COLO668 (cell line): ENCODE data around the gene CACNA1D.

ENCODE experiments used
- DNase-seq: peaks from one replicate; lab custom pipeline; 2025; ENCODE audit not compliant: unreplicated experiment; lab: John Stamatoyannopoulos, UW

The CACNA1D gene

DNA sequence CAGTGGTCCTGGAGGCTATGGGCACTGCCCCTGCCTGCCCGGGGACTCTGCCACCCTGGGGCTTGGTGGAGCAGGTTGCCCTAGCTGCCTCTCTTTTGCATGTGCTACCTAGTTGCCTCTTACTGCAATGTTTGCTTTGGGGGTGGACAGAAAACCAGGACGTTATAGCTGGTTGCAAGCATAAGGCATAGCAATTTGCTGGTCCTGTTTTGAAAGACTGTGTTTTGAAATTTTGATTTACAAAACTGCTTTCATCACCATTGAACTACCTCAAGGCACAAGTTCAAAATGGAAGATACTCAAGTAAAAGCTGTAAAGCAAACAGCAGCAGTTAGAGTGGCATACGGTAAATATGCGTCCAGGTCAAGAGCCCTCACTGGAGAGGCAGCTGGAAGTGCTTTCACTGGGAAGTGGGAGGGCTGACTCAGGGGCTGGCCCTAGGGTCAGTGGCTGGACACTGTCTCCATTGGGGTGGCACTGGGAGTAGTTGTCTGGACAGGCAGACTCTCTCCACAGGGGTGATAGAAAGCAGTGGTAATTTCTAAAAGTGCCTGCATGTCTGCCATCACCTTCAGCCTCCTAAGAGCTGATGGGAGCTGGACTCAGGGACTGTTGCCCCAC lies 213.7 kb downstream of the CACNA1D start:
- peak; percentile 27 for DNase-seq

DNA sequence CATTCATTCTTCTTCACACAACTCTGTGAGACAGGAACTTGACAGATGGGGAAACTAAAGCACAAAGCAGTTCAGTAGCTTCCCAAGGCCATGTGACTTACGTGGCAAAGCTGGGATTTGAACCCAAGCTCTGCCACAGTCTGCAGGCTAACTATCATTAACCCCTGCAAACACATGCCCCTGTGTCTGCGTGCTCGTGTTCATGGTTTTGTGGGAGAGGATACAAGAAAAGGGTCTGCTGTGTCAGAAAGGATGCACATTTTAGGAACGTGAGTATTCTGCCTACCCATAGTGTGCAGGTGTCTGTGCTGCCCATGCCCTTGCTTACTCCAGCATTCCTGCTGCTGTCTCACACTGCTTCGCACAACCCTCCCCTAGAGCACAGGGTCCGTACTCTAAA lies 214.8 kb downstream of the CACNA1D start:
- no peak for DNase-seq

DNA sequence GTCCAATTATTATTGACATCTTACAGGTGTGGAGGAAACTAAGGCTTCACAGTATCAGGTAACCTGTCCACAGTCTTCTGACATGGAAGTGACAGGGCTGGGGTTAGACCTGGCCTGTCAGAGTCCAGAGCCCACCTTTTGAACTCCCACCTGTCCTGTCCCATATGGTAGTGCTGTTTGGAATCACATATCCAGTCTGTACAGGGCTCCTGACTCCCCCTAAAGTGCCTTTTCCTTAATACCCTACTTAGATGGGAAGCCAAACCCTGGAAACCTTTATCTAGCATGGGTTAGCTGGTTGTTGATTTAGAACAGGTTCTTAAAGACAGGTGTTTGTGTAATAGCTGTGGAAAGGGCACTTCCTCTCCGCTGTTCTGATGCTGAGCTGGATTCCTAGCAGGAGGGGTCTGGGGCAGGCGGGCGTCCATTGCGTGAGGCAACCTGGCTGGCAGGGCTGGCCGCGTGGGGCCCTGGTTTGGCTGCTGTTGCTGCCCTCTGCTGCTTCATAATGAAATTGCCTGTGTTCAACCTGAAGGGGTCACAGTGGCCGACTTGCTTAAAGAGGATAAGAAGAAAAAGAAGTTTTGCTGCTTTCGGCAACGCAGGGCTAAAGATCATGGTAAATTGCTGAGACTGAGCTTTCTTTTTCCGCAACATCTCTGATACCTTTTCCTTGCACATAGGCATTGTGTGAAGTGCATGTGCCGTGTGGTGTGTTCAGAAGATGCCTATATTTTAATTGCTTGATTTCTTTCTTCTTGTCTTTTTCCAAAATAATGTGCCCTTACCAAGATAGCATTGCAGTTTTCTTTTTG lies 215.7 kb downstream of the CACNA1D start:
- DNase-seq: peak; percentile 63

DNA sequence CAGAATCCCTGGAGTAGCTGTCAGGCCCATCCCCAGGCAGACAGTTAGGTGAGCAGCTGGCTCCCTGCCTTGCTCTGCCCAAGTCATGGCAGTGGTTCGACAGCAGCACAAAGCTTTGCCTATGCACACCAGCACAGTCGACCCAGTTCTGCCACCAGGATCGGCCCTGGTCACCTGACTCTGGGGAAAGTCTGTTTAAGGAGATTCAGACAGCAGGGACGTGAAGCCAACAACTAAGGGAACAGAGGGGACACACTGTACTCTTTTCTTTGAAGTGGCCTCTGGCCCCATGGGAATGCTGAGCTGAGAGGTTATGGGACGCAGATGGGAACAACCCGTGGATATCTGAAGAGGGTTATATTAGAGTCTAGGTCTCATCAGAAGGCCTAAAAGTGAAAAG lies 217.0 kb downstream of the CACNA1D start:
- no peak for DNase-seq

DNA sequence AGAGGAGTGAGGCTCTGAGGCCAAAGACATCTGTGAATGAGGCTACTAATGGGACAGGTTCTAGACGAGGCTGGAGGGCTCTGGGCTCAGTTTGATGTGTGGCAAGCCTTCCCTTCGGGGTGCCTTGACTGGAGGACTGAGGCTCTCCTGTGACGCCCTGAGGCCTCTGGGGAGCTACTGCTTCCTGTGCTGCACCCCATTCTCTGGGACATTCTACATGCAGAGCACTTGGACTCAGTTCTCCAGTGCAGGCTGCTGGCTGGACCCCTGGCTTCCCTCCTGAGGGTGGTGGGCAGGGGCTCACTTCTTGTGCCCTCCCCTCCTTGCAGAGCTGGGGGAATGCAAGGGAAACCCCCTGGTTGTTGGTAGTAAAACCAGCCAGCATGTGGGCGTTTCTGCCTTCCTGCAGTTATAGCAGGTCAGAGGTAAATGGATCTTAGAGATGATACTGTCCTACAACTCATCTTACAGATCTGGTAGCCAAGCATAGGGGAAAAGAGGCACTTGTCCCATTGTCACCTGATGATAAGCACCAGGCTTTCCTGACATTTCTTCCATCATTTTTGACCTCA lies 218.5 kb downstream of the CACNA1D start:
- DNase-seq: no peak

DNA sequence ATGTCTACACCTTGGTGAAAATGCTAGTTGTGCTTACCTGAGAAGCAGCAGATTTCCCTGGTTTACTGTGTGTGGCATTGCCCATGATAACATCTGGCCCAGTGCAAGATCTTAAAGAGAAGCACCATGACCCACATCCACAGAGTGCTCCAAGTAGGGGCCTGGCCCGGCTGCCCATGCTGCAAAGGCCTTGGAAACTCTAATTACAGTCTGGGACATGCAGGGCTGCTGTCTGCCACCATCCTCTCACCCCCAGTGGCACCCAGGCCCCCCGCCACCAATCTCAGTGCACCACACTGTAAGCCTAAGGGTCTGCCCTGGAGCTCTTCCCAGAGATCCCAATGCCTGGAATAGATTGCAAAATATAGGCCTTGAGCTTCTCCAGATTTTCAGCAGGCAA lies 219.2 kb downstream of the CACNA1D start:
- no peak for DNase-seq

DNA sequence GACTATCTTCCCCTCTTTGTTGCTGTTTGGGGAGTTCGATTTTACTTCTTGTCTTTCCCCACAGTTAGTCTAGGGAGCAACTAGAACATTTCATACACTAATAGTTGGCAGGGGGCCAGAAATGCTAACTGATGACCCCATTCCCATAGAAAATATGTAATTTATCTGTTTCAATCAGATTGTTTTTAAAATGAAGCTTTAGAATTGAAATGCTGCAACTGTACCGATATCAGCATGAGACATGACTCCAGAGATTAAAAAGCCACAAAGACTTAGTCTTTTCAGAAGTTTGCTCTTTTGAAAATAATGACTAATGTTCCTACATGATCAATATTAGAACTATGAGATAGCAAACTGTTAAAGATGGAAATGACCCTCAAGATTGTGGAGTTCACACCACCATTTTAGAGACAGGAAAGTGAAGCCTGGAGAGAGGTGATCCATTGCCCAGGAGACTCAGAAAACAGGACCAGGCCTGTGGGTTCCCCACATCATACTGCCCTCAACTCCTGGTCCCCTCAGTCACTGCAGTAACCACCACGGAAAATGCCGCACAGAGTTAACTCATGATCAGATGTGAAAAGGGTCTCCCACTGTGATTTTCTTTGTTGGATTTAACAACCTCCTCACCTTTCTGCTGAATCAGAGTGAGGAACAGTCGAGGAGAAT lies 221.5 kb downstream of the CACNA1D start:
- no peak for DNase-seq

DNA sequence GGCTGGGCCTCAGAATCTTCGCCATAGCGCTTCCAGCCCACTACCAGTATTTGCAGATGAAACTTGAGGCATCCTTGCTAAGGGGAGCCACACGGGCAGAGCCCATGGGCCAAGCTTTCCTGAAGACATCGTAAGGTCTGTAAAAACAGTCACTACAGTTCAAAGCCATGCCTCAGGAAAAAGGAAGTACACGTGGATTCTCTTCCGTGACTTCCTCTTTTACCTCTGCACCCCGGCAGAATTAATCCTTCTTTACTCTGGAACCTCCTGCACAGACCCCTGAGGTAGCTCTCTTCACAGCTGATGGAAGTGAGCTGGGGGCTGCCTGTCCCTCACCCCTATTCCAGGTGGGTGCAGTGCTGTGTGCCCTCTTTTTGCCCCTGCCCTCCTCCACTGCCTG lies 222.6 kb downstream of the CACNA1D start:
- no peak for DNase-seq

DNA sequence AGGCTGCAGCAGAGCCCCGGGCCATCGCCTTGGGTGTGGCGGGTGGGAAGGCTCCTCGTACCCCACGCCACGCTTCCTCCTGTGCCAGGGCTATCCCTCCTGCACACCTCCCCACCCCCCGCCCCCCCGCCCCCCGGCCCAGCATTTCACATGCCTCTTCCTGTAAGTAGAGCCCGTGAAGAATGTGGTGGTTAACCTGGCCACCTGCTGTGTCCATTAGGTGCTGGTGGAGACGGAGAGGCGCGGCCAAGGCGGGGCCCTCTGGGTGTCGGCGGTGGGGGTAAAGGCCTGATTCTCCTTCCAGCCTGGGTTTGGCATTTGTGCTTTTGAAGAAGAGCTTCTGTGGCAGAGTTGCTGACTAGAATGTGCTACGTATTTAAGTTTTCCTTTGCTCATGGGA lies 224.1 kb downstream of the CACNA1D start:
- no peak for DNase-seq

DNA sequence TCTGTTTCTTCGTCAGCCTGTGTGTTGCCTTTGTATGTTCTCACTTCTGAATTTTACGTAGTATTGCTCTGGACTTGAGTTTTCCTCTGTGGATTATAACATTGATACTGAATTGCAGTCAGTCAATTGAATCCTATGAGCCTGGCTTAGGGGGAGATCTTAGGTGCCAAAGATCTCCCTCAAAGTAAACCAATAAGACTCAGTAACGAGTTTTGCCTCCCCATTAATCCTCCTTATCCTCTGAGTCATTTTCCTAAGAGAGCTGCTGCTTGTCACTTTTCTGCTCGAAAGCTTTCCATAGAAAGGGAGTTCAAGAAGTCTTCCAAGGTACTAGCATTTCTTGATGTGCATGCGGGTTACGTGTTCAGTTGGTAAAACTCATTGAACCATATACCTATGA lies 225.4 kb downstream of the CACNA1D start:
- DNase-seq: no peak

DNA sequence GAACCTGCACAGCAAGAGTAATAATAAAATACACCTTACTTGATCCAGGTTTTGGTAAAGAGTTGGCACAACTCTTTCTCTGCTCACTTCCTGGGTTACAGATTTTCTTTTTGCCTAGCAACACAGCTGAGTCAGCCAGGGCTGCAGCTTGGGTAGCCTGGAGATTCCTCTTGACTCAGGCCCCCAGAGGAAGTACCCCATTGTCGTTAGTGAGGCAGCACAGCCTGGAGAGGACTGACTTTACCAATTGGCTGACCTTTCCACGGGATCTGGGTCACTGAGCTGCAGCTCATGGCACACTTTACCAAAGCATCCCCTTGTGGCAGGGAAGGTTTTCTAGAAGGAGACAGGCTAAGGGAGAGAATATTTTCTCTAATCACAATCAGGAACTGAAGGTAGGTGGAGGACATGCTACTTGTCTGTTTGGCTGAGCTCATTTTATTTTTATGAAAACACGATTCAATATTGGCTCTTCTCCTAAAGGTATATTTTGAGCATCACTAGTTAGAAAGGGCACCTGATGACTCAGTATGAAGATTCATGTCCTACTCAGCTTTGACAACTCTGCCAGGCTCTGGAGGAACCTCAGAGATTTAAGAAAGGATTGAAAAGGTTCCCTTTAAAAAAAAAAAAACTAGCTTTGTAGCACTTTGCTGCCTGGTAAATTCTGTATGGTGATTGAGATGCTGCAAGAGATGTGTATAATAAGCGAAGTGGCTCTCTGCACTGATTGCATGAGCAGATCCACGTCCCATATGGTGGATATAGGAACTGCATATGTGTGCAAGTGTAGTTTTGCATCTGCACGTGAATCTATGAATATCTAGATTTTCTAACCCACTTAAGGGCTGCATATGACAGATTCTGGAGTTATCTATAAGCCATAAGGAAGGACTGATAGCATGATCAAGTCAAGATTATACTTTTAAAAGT lies 227.0 kb downstream of the CACNA1D start:
- no peak for DNase-seq

DNA sequence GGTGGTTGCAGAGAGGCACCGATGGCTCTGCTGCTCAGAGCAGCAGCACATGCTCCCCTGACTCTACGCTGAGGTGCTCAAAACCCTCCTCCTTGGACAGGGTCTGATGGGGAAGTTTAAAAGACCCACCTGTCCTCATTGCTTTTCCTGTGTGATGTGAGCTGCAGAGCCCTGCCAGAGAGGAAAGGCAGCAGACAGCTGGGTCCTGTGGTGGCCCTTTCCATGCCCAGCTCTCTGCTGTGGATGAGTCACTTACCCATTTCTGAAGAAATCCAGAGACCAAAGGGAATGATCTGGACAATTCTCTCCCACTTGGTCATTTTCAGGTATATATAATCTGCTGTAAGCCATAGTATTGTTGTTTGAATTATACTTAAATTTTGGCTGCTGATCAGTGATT lies 230.2 kb downstream of the CACNA1D start:
- DNase-seq: no peak

DNA sequence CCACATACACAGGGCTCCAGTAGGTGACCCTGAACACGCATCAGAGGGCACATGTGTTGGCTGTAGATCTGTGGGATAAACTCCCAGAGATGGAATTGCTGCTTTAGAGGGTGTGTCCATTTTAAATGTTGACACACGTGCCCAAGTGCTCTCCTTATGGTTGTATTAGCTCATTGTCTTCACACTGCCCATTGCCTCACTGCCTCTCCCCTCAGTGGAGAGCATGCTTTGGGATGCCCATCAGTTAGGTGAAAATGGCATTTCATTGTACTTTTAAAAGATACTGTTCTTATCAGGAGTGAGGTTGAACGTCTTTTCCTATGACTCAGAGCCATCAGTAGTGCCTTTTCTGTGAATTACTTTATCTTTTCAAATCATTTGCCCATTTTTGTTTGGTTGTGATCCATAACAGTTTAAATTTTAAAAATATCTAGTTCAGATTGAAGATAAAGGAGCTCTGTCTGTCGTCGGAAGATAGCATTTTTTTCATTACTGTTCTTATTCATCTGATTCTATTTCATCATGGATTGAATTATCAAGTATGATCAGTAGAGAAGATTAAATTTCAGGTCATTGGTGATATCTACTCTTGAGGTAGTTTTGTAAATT lies 231.1 kb downstream of the CACNA1D start:
- no peak for DNase-seq

DNA sequence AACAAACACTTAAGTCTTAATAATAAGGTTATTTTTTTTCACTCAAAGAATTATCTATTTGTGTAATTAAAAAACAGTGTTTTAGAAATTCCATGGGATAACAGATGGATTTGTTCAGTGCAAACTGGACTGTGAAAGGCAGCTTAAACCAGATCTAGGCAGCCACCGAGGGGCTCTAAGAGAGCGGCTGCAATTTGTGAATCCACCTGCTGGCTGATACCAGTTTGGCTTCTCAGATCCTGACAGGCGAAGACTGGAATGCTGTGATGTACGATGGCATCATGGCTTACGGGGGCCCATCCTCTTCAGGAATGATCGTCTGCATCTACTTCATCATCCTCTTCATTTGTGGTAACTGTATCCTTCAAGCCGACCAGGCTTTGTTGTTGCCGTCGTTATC lies 232.2 kb downstream of the CACNA1D start:
- no peak for DNase-seq

DNA sequence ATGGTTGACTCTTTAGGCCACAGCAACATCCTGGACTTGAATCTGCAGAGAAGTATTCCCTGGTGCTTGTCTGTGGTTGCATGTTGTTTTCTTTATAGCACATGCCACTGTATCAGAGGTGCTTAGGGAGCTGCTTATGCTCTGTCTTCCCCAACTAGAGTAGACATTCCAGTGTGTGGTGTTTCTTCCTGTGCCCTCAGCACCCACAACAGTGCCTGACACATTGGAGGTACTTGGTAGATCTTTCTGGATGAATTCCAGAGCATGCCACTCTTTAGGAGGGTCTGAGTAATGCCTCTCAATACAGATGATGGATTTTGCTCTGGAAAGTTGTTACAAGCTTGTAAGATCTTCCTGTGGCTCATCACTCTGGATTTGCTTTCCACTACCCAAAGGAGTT lies 234.2 kb downstream of the CACNA1D start:
- DNase-seq: no peak

DNA sequence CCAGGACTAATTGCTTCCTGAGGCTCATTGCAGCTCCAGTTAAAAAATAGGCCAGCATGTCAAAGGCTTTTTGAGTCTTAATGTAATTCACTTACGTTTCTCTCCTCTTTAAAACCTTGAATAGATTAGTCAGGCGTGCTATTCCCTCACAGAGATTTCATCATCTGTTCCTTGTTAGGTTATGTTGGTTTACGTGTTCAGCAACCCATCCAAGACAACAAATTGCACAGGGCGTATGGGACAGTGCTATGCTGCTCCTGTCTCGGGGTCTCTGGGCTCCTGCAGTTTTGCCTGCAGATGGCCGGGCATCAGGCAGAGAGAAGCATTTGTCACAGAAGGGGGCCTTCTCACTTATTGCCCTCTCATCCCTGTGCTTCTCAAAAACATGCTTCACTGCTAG lies 234.7 kb downstream of the CACNA1D start:
- no peak for DNase-seq

DNA sequence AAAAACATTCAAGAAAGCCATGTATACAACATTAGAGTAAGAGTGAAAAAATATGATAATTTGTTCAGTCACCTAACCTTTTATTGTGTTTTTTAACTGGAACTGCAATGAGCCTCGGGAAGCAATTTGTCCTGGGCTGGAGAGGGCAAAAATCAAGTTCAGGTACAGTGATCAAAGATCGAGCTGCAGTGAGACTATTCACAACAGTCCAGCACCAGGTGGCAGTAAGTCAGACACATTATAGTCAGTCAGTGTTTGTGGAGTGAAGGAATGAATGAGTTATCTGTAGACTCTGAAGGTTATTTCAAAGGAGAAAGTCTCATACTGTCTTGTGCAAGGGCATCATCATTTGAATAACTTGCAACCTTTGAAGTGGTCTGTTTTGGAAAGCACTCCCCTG lies 235.2 kb downstream of the CACNA1D start:
- DNase-seq: no peak

DNA sequence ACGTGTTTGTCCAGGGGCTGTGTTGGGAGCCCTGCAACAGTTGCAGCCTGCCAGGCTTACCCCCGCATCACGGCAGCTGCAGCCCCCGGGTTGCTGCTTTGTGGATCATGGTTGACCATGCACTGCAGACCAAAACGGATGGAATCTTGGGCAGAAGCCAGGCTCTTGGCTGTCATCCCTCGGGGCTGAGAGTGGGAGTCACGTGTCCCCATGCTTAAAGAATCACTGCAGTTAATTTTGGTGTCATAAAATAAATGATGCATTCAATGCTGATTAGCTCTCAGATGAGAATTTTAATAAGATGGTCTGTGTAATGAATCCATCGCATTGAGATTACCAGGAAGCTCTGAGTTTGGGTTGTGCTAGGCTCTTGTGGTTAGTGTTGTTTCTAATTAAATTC lies 236.2 kb downstream of the CACNA1D start:
- no peak for DNase-seq

DNA sequence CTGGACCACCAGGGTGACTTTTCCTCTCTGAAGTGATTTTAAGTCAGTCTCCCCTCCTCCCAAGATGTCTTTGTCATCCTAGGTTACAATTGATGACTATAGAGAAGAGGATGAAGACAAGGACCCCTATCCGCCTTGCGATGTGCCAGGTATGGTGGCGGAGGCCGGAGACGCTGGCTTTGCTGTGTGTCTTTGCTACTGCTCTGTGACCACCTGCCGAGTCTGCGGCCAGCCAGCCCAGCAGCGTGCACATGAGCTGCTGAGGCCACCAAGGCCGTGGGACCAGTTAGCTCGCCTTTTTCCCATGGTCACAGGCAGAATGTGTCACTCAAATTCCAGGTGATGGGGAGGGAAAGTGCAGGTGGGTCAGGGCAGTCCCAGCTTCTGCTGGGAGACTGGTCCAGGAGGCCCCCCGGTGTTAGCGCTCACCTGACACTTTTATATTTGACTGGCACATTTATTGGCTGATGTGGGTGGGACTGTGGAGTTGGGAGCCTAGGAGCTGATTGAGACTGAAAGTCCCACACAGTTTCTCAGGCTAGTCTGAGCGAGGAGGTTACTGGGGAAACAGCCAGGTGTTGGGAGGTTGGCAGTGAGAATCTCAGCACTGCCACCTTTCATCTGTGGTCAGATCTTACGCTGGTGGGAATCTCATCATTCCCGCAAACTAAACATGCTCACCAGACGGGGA lies 237.7 kb downstream of the CACNA1D start:
- no peak for DNase-seq

DNA sequence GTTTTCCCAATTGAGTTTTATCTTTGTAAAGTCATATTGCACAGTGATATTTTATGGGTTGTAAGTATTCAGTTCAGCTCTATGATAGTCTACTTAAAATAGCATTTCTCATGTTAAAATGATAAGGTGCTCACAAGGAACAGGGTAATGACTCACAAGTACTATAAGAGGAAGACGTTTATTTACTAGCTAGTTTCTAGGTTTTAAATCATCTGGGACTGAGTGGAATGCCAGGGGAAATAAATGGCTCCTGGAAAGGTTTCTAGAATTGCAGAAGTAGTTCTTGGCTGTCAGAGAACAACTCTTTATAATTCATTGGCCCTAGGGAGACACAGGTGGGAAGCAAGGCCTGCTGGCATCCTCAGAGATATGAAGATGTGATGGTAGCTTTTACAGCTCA lies 239.0 kb downstream of the CACNA1D start:
- DNase-seq: no peak
